Chondrocyte (in vitro differentiated cells): ENCODE results near the gene KDM4C. TPM values are rescaled to one million over a fixed set of nuclear protein-coding genes. Genes with fewer than 3 reads are reported as not detected.

Source experiments
- DNase-seq: peaks from one replicate; pipeline ENCODE4 v3.0.0; 2021; ENCODE audit warnings: mixed read lengths, low spot score
- H3K27ac Mint-ChIP-seq: one replicate; pipeline ENCODE4 v1.8.0; 2021; ENCODE audit warnings: mild to moderate bottlenecking, moderate library complexity, mixed read lengths; ENCODE audit not compliant: unreplicated experiment
- H3K27me3 Mint-ChIP-seq: 2 replicates; pipeline ENCODE4 v1.8.0; 2021; ENCODE audit warnings: low read depth, mixed read lengths
- H3K36me3 Mint-ChIP-seq: 2 replicates; pipeline ENCODE4 v1.8.0; 2021; ENCODE audit warnings: low read depth, mixed read lengths
- H3K4me1 Mint-ChIP-seq: 2 replicates; pipeline ENCODE4 v1.8.0; 2021; ENCODE audit warnings: low read depth, mild to moderate bottlenecking, mixed read lengths
- H3K4me3 Mint-ChIP-seq: one replicate; pipeline ENCODE4 v1.8.0; 2021; ENCODE audit warnings: mild to moderate bottlenecking, moderate library complexity, mixed read lengths; ENCODE audit not compliant: unreplicated experiment
- H3K9me3 Mint-ChIP-seq: 2 replicates; pipeline ENCODE4 v1.8.0; 2021; ENCODE audit warnings: low read depth, mixed read lengths
- CTCF ChIP-seq: fragments of 200-600 bp; sonication (generic); IDR thresholded peaks from 2 replicates; pipeline ENCODE4 v1.5.0; 2021; ENCODE audit warnings: antibody characterized with exemption, mild to moderate bottlenecking, moderate library complexity
- total RNA-seq: library from RNA; stranded (reverse); gene quantifications from 3 replicates; pipeline ENCODE4 v1.2.1, GENCODE V29; 2021

KDM4C gene
- total RNA-seq, 1 donor from 2014 or later: 18.1 TPM

DNA sequence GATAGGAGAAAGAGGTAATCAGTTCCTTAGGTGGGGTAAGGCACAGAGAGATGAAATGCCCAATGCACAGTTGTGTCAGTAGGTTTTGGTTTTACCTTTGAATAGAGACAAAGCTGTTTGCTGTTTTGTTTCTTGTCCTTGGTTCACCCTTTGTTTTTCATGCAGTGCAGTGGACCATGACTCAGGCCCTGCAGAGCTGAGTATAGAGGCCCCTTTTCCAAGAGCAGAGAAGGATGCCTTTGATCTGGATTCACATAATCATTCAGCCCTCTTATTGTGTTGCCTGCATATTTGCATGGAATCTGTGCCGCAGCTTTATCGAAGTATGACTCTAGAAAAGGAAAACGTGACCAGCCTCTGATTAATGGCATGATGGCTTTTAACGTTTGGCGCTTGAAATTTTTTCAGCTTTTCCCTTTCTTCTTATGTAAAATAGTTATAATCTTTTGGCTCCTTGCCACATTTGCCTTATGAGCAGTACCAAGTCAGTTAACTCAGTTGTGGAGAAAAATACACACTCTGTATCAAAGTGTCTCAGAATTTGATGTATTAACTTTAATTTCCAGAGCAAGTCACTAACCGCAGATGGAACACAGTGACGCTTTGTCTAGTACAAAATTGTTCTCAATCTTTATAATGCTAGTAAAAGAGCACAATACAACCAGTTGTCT is 197.6 kb downstream of the KDM4C start:
- no peak for DNase-seq
- Mint-ChIP-seq H3K36me3 (no peaks in the 10 kb centered on the region), H3K9me3 (no peaks in the 10 kb centered on the region), H3K4me1 (peaks cover 23% of the 10 kb centered on the region), H3K27me3 (no peaks in the 10 kb centered on the region), H3K4me3 (no peak overlapping the region), H3K27ac (no peak overlapping the region)
- TF ChIP-seq CTCF: no peak

GRCh38 chr9:6956879-6957278 is 199.1 kb downstream of the KDM4C start:
- H3K27ac Mint-ChIP-seq: no peak overlapping the region
- no peaks in the 10 kb centered on the region for H3K36me3 Mint-ChIP-seq
- H3K27me3 Mint-ChIP-seq: no peaks in the 10 kb centered on the region
- no peaks in the 10 kb centered on the region for H3K9me3 Mint-ChIP-seq
- no peak overlapping the region for H3K4me3 Mint-ChIP-seq
- no peak for TF ChIP-seq CTCF
- DNase-seq: no peak
- H3K4me1 Mint-ChIP-seq: peaks cover 23% of the 10 kb centered on the region

DNA sequence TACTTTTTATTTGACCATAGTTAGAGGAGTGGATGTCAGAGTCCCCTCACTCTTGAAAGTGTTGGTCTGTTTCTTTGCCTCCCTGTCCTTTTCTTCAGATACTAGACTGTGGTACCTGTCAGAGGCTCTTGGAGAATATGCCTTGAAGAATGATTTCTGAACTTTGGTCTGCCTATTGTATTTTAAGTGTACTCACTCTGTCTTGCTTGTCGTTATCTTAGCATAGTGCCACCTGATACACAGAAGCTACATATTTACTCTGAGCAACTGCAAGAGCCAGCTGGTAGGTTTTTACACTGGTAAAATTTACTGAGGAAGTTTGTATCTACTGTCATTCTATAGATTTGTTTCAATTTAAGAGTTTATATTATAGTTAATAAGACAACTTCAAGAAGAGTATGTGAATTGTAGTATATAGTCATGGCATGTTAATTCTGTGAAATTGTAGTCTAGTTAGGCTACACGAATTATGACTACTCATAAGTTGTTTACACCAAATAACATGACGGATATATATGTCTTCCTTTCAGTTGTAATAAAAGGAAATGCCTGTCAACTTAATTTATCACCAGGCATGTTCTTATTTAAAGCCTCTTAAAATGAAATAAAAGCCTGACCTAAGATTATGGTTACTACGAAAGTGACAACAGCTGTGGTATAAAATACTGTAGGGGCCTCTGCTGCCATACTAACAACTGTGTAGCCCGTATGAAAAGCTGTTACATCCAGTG is 201.7 kb downstream of the KDM4C start:
- no peak for TF ChIP-seq CTCF
- no peaks in the 10 kb centered on the region for H3K9me3 Mint-ChIP-seq
- no peak overlapping the region for H3K4me3 Mint-ChIP-seq
- H3K27ac Mint-ChIP-seq: no peak overlapping the region
- H3K27me3 Mint-ChIP-seq: no peaks in the 10 kb centered on the region
- no peak for DNase-seq
- peaks cover 9% of the 10 kb centered on the region for H3K4me1 Mint-ChIP-seq
- no peaks in the 10 kb centered on the region for H3K36me3 Mint-ChIP-seq

GRCh38 chr9:6960777-6961176 is 203.0 kb downstream of the KDM4C start:
- Mint-ChIP-seq H3K27ac (no peak overlapping the region), H3K36me3 (no peaks in the 10 kb centered on the region), H3K4me1 (no peaks in the 10 kb centered on the region), H3K27me3 (no peaks in the 10 kb centered on the region), H3K9me3 (no peaks in the 10 kb centered on the region), H3K4me3 (no peak overlapping the region)
- DNase-seq: no peak
- TF ChIP-seq CTCF: no peak

DNA sequence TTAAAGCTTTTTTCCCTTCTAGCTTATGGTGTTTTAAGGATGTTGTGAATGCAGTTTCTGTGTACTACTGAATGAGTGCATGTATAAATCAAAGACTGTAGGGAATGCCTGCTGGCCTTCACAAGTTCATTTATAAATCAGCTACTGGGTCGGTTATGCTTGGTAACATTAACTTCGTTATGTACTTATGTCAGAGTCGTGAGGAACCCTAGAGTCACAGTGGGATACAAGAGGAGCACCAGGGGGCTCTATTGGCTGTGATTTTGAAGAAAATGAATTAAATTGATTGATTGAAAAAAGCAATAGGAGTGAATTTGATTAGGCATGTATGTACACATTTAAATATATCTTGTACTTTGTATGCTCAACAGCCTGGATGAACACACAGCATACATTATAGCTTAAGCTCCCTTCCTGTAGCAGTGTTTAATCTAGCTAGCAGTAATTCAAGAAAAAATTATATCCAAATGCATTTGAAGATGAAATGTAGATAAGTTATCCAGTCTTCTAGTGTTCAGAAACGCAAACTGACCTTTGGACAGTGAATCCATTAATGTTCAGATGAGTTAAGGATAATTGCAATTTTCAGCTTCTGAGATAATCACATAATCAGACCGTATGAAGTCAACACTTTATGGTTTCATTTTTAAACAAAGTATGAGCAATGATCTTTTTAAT is 204.2 kb downstream of the KDM4C start:
- Mint-ChIP-seq H3K4me3 (no peak overlapping the region), H3K9me3 (no peaks in the 10 kb centered on the region), H3K4me1 (no peaks in the 10 kb centered on the region), H3K27me3 (no peaks in the 10 kb centered on the region), H3K27ac (no peak overlapping the region), H3K36me3 (no peaks in the 10 kb centered on the region)
- TF ChIP-seq CTCF: no peak
- no peak for DNase-seq
